Thoracic aorta (tissue), 2 donors: Measurements from ENCODE around the gene RNASE13. TPM values are rescaled to one million over a fixed set of nuclear protein-coding genes. Genes with fewer than 3 reads are reported as not detected.

Source experiments
- ATAC-seq: fragments of 150-250 bp; one replicate; pipeline ENCODE4 v1.8.0; 2017; ENCODE audit warnings: low read depth; ENCODE audit not compliant: insufficient number of reproducible peaks, low FRiP score
- DNase-seq: peaks from one replicate; pipeline ENCODE4 v3.0.0-alpha.2; 2020; ENCODE audit warnings: low spot score
- H3K27ac ChIP-seq, 2 donors: fragments of 200-600 bp; sonication (generic); 1 replicate in 1 of 2; 2 replicates in 1 of 2; pipeline ENCODE4 v1.5.1; 2016; ENCODE audit warnings: mild to moderate bottlenecking in 2 of 2, moderate library complexity in 2 of 2
- H3K27me3 ChIP-seq: fragments of 200-600 bp; sonication (generic); replicated peaks from 2 replicates; pipeline ENCODE4 v1.6.0; 2016; ENCODE audit warnings: mild to moderate bottlenecking; ENCODE audit not compliant: insufficient read depth
- H3K36me3 ChIP-seq: fragments of 200-600 bp; sonication (generic); one replicate; pipeline ENCODE4 v1.5.1; 2016
- H3K4me1 ChIP-seq, 2 donors: fragments of 200-600 bp; sonication (generic); 1 replicate in 1 of 2; 2 replicates in 1 of 2; pipeline versions ENCODE4 v1.5.1 to v1.6.0; 2016; ENCODE audit warnings: low read depth in 2 of 2, mild to moderate bottlenecking in 1 of 2; ENCODE audit not compliant: control insufficient read depth in 1 of 2
- H3K4me3 ChIP-seq: fragments of 200-600 bp; sonication (generic); 2 replicates; pipeline ENCODE4 v1.5.1; 2016; ENCODE audit warnings: mild to moderate bottlenecking
- H3K9me3 ChIP-seq: fragments of 200-600 bp; sonication (generic); 2 replicates; pipeline ENCODE4 v1.5.1; 2016
- CTCF ChIP-seq: fragments of 200-600 bp; sonication (generic); IDR thresholded peaks from one replicate; pipeline ENCODE4 v1.5.1; 2019; ENCODE audit warnings: antibody characterized with exemption
- total RNA-seq, 2 donors: library from RNA; depleted of rRNA; stranded (reverse); fragments of >200 nt; gene quantifications; one replicate each; pipeline versions ENCODE4 v1.1.0 to v1.2.3, GENCODE V29; 2016

The RNASE13 gene
- total RNA-seq, 2 donors from 2014 or later = not detected

DNA sequence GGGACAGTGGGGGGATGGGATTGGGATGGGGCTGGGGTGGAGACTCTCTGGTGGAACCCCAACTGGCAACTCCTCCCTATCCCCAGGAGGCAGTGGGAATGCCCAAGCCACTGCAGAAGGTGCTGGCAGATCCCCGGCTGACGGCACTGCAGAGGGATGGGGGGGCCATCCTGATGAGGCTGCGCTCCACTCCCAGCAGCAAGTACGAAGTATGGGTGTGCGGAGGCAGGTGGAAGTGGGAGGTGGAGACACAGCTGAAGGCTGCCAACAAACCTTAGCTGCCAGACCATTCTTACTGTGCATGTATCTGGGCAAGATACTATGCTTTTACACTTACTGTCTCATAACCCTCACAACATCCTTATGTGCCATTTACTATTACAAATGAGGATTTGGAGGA is 43.7 kb upstream of the RNASE13 start:
- Histone ChIP-seq H3K9me3 (no peaks in the 10 kb centered on the region), H3K4me1 (no peaks in the 10 kb centered on the region), H3K36me3 (peaks cover 85% of the 10 kb centered on the region), H3K27ac (no peak overlapping the region), H3K4me3 (no peak overlapping the region), H3K27me3 (no peaks in the 10 kb centered on the region)
- no peak for ATAC-seq
- no peak for DNase-seq
- no peak for TF ChIP-seq CTCF

- no peak for ATAC-seq
- no peak overlapping the region for H3K27ac ChIP-seq
- H3K4me1 ChIP-seq = peaks cover 0 to 3% of the 10 kb centered on the region in 2 donors
- no peak for TF ChIP-seq CTCF
- no peak for DNase-seq
- no peaks in the 10 kb centered on the region for H3K9me3 ChIP-seq
- no peaks in the 10 kb centered on the region for H3K27me3 ChIP-seq
- no peak overlapping the region for H3K4me3 ChIP-seq
- H3K36me3 ChIP-seq = peaks cover 81% of the 10 kb centered on the region
Observed at GRCh38 chr14:21077672-21078071, 43.1 kb upstream of the RNASE13 start.

DNA sequence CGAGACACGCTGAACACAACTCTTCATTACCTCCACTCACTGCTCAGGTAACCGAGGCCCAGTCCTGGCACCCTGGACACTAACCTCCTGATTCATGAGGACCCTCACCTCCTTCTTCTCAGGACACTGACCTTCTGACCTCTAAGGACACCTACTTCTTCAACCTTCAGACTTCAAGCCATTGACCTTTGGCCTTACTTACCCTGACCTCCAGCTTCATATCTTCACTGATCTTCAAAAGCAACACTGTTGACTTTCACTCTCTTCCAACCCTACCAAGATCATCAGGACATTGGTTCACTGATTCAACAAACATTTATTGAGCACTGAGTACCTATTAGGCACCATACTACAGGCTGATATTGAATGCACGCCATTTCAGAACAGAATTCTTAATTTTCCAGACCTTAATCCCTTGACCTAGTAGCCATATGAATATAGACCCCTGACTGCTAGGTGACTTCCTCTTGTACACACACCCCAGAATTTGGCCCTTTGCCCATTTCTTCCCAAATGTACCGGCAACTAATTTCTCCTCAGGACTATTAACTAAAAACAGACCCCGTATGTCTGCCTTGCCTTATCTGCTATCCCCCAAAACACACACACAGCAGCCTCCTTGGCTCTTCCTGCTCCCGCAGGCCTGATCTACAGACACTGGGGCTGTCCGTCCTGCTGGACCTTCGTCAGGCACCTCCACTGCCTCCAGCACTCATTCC is 41.3 kb upstream of the RNASE13 start:
- no peaks in the 10 kb centered on the region for H3K27me3 ChIP-seq
- no peaks in the 10 kb centered on the region for H3K9me3 ChIP-seq
- DNase-seq (no peak), ATAC-seq (no peak)
- H3K36me3 ChIP-seq = peaks cover 64% of the 10 kb centered on the region
- no peak for TF ChIP-seq CTCF
- H3K4me3 ChIP-seq = no peak overlapping the region
- no peak overlapping the region for H3K27ac ChIP-seq
- peaks cover 3 to 14% of the 10 kb centered on the region in 2 donors for H3K4me1 ChIP-seq

DNA sequence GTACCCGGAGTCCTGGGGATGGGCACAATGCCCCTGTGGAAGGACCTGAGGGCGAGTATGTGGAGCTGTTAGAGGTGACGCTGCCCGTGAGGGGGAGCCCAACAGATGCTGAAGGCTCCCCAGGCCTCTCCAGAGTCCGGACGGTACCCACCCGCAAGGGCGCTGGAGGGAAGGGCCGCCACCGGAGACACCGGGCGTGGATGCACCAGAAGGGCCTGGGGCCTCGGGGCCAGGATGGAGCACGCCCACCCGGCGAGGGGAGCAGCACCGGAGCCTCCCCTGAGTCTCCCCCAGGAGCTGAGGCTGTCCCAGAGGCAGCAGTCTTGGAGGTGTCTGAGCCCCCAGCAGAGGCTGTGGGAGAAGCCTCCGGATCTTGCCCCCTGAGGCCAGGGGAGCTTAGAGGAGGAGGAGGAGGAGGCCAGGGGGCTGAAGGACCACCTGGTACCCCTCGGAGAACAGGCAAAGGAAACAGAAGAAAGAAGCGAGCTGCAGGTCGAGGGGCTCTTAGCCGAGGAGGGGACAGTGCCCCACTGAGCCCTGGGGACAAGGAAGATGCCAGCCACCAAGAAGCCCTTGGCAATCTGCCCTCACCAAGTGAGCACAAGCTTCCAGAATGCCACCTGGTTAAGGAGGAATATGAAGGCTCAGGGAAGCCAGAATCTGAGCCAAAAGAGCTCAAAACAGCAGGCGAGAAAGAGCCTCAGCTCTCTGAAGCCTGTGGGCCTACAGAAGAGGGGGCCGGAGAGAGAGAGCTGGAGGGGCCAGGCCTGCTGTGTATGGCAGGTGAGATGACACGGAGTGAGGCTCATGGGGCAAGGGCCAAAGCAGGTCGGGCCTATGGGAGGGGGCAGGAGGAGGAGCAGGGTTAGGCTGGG is 40.0 kb upstream of the RNASE13 start:
- Histone ChIP-seq H3K4me3 (no peak overlapping the region), H3K9me3 (no peaks in the 10 kb centered on the region), H3K36me3 (peaks cover 53% of the 10 kb centered on the region), H3K27ac (no peak overlapping the region), H3K4me1 (peaks cover 3 to 16% of the 10 kb centered on the region in 2 donors), H3K27me3 (no peaks in the 10 kb centered on the region)
- no peak for DNase-seq
- no peak for TF ChIP-seq CTCF
- ATAC-seq = no peak

DNA sequence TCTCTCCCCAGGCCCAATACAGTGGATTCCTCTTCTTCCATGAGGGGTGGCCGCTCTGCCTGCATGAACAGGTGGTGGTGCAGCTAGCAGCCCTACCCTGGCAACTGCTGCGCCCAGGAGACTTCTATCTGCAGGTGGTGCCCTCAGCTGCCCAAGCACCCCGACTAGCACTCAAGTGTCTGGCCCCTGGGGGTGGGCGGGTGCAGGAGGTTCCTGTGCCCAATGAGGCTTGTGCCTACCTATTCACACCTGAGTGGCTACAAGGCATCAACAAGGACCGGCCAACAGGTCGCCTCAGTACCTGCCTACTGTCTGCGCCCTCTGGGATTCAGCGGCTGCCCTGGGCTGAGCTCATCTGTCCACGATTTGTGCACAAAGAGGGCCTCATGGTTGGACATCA is 39.3 kb upstream of the RNASE13 start:
- Histone ChIP-seq H3K27ac (no peak overlapping the region), H3K4me1 (peaks cover 8 to 23% of the 10 kb centered on the region in 2 donors), H3K36me3 (peaks cover 46% of the 10 kb centered on the region), H3K4me3 (no peak overlapping the region), H3K9me3 (no peaks in the 10 kb centered on the region), H3K27me3 (no peaks in the 10 kb centered on the region)
- no peak for TF ChIP-seq CTCF
- no peak for ATAC-seq
- DNase-seq = no peak
